Progenitor cell of endocrine pancreas (in vitro differentiated cells): Measurements from ENCODE around the gene NUDT22. TPM values are rescaled to one million over a fixed set of nuclear protein-coding genes. Genes with fewer than 3 reads are reported as not detected.
A peak's percentile ranks its signal among the peaks of the same experiment; 100 is the strongest.

Experiments
- DNase-seq: peaks from one replicate; pipeline ENCODE4 v3.0.0; 2021; ENCODE audit warnings: low spot score; ENCODE audit not compliant: unreplicated experiment
- H3K27ac Mint-ChIP-seq: 2 replicates; pipeline ENCODE4 v1.8.0; 2021; ENCODE audit warnings: mild to moderate bottlenecking, moderate library complexity, mixed read lengths
- H3K27me3 Mint-ChIP-seq: 2 replicates; pipeline ENCODE4 v1.8.0; 2021; ENCODE audit warnings: mixed read lengths
- H3K36me3 Mint-ChIP-seq: 2 replicates; pipeline ENCODE4 v1.8.0; 2022; ENCODE audit warnings: mixed read lengths; ENCODE audit not compliant: insufficient read depth
- H3K4me1 Mint-ChIP-seq: 2 replicates; pipeline ENCODE4 v1.8.0; 2021; ENCODE audit warnings: low read depth, mixed read lengths
- H3K4me3 Mint-ChIP-seq: 2 replicates; pipeline ENCODE4 v1.8.0; 2021; ENCODE audit warnings: low read depth, mild to moderate bottlenecking, moderate library complexity, mixed read lengths
- H3K9me3 Mint-ChIP-seq: 2 replicates; pipeline ENCODE4 v1.8.0; 2021; ENCODE audit warnings: low read depth, mixed read lengths
- total RNA-seq: library from RNA; stranded (reverse); gene quantifications from 2 replicates; pipeline ENCODE4 v1.2.1, GENCODE V29; 2021
- TF ChIP-seq, protein P1 (sequence below): fragments of 200-600 bp; sonication (generic); IDR thresholded peaks from one replicate; pipeline ENCODE4 v1.5.0; 2021; ENCODE audit warnings: antibody characterized with exemption, mild to moderate bottlenecking; ENCODE audit not compliant: unreplicated experiment

The NUDT22 gene
- total RNA-seq, 1 donor from 2014 or later, result 48.2 TPM

DNA sequence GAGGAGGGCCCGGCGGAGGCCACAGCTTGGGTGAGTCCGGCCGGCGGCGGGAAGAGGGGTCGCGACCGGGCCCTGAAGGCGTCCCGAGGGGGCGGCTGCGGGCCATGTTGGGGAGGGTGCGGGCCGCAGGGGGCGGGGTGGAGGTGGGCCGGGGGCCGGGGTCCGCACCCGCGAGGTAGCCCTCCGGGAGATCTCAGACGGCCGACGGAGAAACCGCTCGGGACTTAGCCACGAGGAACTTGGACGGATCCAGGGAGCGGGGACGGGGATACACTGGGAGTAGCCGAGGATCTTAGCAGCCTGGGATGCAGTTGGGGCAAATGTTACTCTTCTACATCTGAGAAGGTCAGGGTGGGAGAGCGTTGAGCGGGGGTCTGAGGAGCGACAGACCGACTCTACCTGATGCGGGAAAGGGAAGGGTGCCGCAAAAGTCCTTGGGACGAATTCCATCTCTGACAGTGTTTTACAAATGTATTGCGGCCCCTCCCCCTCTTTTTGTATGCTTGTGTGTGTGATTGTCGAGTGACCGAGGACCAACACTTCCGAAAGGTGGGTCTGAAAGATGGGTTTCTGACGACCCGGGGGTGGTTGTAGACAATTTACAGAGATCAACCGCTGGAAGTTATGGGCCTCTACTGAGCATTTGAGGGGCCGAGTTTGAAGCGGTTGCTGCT lies 39.4 kb upstream of the NUDT22 start:
- Mint-ChIP-seq H3K9me3 (no peaks in the 10 kb centered on the region), H3K36me3 (peaks cover 5% of the 10 kb centered on the region), H3K4me3 (no peak overlapping the region), H3K27ac (no peak overlapping the region), H3K27me3 (no peaks in the 10 kb centered on the region), H3K4me1 (peaks cover 20% of the 10 kb centered on the region)
- TF ChIP-seq, protein P1, sequence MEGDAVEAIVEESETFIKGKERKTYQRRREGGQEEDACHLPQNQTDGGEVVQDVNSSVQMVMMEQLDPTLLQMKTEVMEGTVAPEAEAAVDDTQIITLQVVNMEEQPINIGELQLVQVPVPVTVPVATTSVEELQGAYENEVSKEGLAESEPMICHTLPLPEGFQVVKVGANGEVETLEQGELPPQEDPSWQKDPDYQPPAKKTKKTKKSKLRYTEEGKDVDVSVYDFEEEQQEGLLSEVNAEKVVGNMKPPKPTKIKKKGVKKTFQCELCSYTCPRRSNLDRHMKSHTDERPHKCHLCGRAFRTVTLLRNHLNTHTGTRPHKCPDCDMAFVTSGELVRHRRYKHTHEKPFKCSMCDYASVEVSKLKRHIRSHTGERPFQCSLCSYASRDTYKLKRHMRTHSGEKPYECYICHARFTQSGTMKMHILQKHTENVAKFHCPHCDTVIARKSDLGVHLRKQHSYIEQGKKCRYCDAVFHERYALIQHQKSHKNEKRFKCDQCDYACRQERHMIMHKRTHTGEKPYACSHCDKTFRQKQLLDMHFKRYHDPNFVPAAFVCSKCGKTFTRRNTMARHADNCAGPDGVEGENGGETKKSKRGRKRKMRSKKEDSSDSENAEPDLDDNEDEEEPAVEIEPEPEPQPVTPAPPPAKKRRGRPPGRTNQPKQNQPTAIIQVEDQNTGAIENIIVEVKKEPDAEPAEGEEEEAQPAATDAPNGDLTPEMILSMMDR, result no peak
- DNase-seq, result no peak

DNA sequence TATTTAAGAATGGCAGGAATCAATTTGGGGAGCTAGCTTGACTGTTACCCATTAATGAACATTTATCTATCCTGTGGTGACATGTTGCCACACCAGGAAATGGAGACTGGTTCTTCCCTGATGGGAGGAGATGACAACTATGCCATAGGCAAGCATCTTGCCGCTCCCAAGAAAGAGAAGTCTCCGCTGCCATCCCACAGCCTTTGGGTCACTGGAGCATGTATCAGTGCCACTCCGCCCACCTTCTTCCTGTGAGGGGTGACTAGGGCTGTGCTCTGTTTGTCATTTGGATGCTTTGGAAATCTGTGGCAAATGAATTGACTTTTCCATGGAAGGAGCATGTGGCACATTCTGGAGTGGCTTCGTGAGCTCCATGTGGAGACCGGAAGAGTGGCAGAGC lies 33.6 kb upstream of the NUDT22 start:
- H3K27me3 Mint-ChIP-seq, result no peaks in the 10 kb centered on the region
- H3K4me3 Mint-ChIP-seq, result no peak overlapping the region
- TF ChIP-seq, protein P1, result no peak
- H3K27ac Mint-ChIP-seq, result peak overlapping the region; percentile 49
- peaks cover 9% of the 10 kb centered on the region for H3K4me1 Mint-ChIP-seq
- no peaks in the 10 kb centered on the region for H3K9me3 Mint-ChIP-seq
- no peak for DNase-seq
- peaks cover 30% of the 10 kb centered on the region for H3K36me3 Mint-ChIP-seq

DNA sequence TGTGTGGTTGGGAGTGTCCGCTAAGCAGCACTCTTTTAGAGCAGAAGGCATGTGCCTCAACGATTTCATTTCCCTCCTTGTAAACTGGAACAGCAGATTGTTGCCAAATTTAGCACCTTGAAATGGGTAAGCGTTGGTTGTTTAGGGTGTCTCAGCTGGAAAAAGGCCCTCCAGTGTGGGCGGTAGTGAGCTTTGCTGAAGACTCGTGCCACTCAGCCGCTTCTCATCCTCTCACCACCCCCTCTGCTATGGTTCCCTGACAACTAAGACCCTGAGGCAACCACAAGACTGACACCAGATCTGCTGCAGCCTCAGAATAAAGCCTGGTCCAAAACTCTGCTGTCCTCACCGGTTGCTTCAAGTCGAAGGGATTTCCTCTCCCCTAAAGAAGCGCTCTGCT lies 29.4 kb upstream of the NUDT22 start:
- Mint-ChIP-seq H3K9me3 (no peaks in the 10 kb centered on the region), H3K27ac (no peak overlapping the region), H3K4me1 (no peaks in the 10 kb centered on the region), H3K4me3 (no peak overlapping the region), H3K27me3 (no peaks in the 10 kb centered on the region), H3K36me3 (peaks cover 34% of the 10 kb centered on the region)
- no peak for DNase-seq
- TF ChIP-seq, protein P1, result no peak

DNA sequence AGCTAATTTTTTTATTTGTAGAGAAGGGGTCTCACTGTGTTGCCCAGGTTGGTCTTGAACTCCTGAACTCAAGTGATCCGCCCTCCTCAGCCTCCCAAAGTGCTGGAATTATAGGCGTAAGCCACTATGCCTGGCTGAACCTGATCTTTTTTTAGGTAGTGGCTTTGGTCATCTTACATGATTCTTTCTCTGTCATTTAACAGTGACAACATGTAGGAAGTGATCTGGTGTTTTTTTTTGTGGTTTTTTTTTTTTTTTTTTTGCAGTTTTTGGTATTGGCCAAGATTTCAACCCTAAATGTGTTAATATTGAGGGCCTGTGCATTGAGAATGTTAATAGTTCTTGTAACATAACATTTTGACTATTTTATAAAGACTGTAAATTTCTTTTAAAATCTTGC lies 27.6 kb upstream of the NUDT22 start:
- Mint-ChIP-seq H3K36me3 (peaks cover 42% of the 10 kb centered on the region), H3K27me3 (no peaks in the 10 kb centered on the region), H3K4me3 (no peak overlapping the region)

DNA sequence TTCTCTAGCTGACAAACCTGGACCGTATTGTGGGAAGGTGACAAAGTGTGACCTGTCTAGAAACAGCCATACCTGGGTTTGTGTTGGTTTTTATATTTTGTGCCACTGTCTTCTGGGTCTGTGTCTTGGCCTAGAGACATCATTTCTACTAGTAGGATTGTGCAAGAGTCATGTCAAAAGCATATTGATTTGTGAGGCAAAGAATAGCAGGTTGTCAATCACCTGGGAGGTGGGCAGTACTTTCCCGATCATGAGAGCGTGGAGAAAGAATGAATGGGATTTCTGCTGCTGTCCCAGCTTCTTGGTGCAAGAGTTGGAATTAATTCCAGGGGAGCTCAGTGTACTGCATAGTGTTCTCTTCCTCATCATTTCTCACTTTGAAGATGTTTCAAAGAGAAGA lies 24.5 kb upstream of the NUDT22 start:
- Mint-ChIP-seq H3K27ac (no peak overlapping the region), H3K36me3 (peaks cover 32% of the 10 kb centered on the region), H3K4me3 (no peak overlapping the region), H3K27me3 (no peaks in the 10 kb centered on the region), H3K9me3 (no peaks in the 10 kb centered on the region), H3K4me1 (no peaks in the 10 kb centered on the region)
- no peak for DNase-seq
- TF ChIP-seq, protein P1, result no peak

More for the DNA sequence above, 27.6 kb upstream of the NUDT22 start:
- DNase-seq, result no peak
- no peaks in the 10 kb centered on the region for H3K4me1 Mint-ChIP-seq
- TF ChIP-seq, protein P1, result no peak
- no peaks in the 10 kb centered on the region for H3K9me3 Mint-ChIP-seq
- H3K27ac Mint-ChIP-seq, result no peak overlapping the region
